ENCODE data around the gene NARF. TPM values are rescaled to one million over a fixed set of nuclear protein-coding genes. Genes with fewer than 3 reads are reported as not detected.

The NARF gene
- total RNA-seq, 2 experiments from 2014 or later: 75.0 to 151 TPM

DNA sequence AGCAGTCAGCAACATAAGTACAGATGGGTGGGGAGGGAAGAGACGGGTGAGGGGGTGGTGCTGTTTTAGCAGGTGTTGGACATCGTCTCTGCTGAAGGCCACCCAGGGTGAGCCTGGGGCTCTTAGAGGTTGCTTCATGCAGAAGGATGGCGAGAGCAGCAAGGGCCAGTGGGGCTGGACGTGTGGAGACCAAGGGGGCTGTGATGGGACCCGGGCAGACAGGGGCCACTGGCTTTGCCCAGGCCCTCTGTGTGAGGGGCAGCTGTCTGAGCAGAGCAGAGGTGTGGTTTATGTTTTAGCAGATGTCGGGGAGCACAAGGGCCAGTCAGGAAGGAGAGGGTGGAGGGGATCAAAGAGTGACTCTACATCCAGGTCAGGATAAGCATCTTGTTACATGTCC is 4.8 kb downstream of the NARF start:
- peaks cover 7% of the 10 kb centered on the region for H3K4me1 ChIP-seq (ENCODE audit: insufficient read depth, low read length, poor library complexity, severe bottlenecking)
- DNase-seq (ENCODE audit: low spot score): no peak
- peaks cover 4% of the 10 kb centered on the region; the same call in 1 of the 2 replicates for H3K79me2 ChIP-seq (ENCODE audit: insufficient read depth, low read depth, low read length)
- H2AFZ ChIP-seq (ENCODE audit: low read length): no peak overlapping the region
- TF ChIP-seq EZH2phosphoT487 (IDR thresholded peaks at IDR 0.05; ENCODE audit: borderline replicate concordance, low read depth, low read length): no peak
- TF ChIP-seq, protein P1, sequence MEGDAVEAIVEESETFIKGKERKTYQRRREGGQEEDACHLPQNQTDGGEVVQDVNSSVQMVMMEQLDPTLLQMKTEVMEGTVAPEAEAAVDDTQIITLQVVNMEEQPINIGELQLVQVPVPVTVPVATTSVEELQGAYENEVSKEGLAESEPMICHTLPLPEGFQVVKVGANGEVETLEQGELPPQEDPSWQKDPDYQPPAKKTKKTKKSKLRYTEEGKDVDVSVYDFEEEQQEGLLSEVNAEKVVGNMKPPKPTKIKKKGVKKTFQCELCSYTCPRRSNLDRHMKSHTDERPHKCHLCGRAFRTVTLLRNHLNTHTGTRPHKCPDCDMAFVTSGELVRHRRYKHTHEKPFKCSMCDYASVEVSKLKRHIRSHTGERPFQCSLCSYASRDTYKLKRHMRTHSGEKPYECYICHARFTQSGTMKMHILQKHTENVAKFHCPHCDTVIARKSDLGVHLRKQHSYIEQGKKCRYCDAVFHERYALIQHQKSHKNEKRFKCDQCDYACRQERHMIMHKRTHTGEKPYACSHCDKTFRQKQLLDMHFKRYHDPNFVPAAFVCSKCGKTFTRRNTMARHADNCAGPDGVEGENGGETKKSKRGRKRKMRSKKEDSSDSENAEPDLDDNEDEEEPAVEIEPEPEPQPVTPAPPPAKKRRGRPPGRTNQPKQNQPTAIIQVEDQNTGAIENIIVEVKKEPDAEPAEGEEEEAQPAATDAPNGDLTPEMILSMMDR (conservative IDR thresholded peaks at IDR 0.05; ENCODE audit: low read length): no peak
- no peaks in the 10 kb centered on the region for H3K9me3 ChIP-seq (ENCODE audit: low read length)
- H3K27ac ChIP-seq (ENCODE audit: low read depth, low read length, poor library complexity, severe bottlenecking): no peak overlapping the region
- peaks cover 84% of the 10 kb centered on the region for H3K36me3 ChIP-seq (ENCODE audit: insufficient read depth, low read length)
- CTCF ChIA-PET (ENCODE audit: unreplicated experiment): interaction anchor here (0.6 kb wide), 1 partner anchor 112 kb away, joined by 4 read pairs; no protein-coding TSS in a partner anchor
- H4K20me1 ChIP-seq (ENCODE audit: insufficient read depth, low read length): no peaks in the 10 kb centered on the region
- POLR2A ChIA-PET: interaction anchor here (0.6 kb wide), 1 partner anchor 78 kb away, joined by 4 read pairs; no protein-coding TSS in a partner anchor
- intact Hi-C loops (cut with micrococcal nuclease; ENCODE audit: unreplicated experiment): no loop called here
- no peak overlapping the region for H3K4me2 ChIP-seq (ENCODE audit: low read length)
- no TSS peak for BruUV-seq (replicated peaks)
- no peak overlapping the region for H3K4me3 ChIP-seq (ENCODE audit: low read depth, low read length, poor library complexity, severe bottlenecking)
- no peaks in the 10 kb centered on the region for H3K9me2 ChIP-seq (ENCODE audit: insufficient read depth, low read length)

DNA sequence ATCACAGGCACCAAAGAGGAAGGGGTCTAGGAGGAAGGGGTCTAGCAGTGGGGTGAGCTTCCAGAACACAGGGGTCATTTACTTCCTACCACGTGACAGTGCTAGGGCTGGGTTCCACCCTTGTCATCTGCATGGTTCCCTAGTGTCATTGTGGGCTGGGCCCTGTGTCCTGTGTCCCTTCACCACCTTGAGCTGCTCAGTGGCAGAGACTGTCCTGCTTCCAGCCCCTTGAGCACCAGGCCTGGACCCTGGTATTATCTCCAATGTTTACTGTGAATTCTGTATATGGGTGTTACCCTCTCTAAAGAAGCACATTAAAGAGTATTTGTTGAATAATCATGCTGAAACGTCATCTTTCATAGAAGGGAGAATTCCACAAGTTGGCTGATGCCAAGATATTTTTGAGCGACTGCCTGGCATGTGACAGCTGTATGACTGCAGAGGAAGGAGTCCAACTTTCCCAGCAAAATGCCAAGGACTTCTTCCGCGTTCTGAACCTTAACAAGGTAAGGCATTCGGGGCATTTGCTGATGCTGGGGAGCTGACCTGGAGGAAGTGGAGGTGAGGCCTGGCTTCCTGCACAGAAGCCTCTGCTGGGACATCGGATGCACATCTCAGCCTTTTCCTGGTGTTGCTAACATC is 5.5 kb downstream of the NARF start:
- peaks cover 7% of the 10 kb centered on the region for H3K4me1 ChIP-seq (ENCODE audit: insufficient read depth, low read length, poor library complexity, severe bottlenecking)
- no peak overlapping the region for H3K4me3 ChIP-seq (ENCODE audit: low read depth, low read length, poor library complexity, severe bottlenecking)
- no peak overlapping the region for H3K4me2 ChIP-seq (ENCODE audit: low read length)
- ChIA-PET POLR2A (interaction anchor here (0.5 kb wide), 1 partner anchor 232 kb away, joined by 3 read pairs; no protein-coding TSS in a partner anchor), CTCF (ENCODE audit: unreplicated experiment) (no interaction called here)
- H3K36me3 ChIP-seq (ENCODE audit: insufficient read depth, low read length): peaks cover 91% of the 10 kb centered on the region
- no peaks in the 10 kb centered on the region for H4K20me1 ChIP-seq (ENCODE audit: insufficient read depth, low read length)
- no peaks in the 10 kb centered on the region for H3K9me3 ChIP-seq (ENCODE audit: low read length)
- H2AFZ ChIP-seq (ENCODE audit: low read length): no peak overlapping the region
- no peak for TF ChIP-seq EZH2phosphoT487 (IDR thresholded peaks at IDR 0.05; ENCODE audit: borderline replicate concordance, low read depth, low read length)
- TF ChIP-seq, protein P1 (conservative IDR thresholded peaks at IDR 0.05; ENCODE audit: low read length): no peak
- H3K9me2 ChIP-seq (ENCODE audit: insufficient read depth, low read length): no peaks in the 10 kb centered on the region
- DNase-seq (ENCODE audit: low spot score): no peak
- no TSS peak for BruUV-seq (replicated peaks)
- intact Hi-C loops (cut with micrococcal nuclease; ENCODE audit: unreplicated experiment): no loop called here
- H3K27ac ChIP-seq (ENCODE audit: low read depth, low read length, poor library complexity, severe bottlenecking): no peak overlapping the region
- peaks cover 4% of the 10 kb centered on the region; the same call in 1 of the 2 replicates for H3K79me2 ChIP-seq (ENCODE audit: insufficient read depth, low read depth, low read length)

DNA sequence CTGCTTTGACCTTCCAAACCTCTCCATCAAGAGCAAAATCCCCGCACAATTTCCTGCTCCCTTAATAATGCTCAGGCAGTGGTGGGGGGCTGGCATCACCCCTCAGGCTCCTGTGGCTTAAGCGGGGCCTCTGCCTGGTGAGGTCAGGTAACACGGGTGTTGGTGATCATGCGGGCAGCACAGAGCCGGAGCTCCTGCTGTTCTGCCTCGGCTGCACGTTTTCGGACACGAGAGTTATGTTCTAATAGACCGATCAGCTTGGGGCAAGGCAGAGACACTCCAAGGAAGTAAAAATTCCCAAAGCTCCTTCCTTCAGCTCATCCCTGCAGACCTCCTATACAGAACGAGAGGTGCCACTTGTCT is 6.0 kb downstream of the NARF start:
- no peak for DNase-seq (ENCODE audit: low spot score)
- Histone ChIP-seq H3K36me3 (ENCODE audit: insufficient read depth, low read length) (peaks cover 96% of the 10 kb centered on the region), H3K4me3 (ENCODE audit: low read depth, low read length, poor library complexity, severe bottlenecking) (no peak overlapping the region), H3K79me2 (ENCODE audit: insufficient read depth, low read depth, low read length) (peaks cover under 1% of the 10 kb centered on the region; the same call in 1 of the 2 replicates), H2AFZ (ENCODE audit: low read length) (no peak overlapping the region), H3K9me2 (ENCODE audit: insufficient read depth, low read length) (no peaks in the 10 kb centered on the region), H3K27ac (ENCODE audit: low read depth, low read length, poor library complexity, severe bottlenecking) (no peak overlapping the region), H3K4me1 (ENCODE audit: insufficient read depth, low read length, poor library complexity, severe bottlenecking) (peaks cover 3% of the 10 kb centered on the region), H4K20me1 (ENCODE audit: insufficient read depth, low read length) (no peaks in the 10 kb centered on the region), H3K4me2 (ENCODE audit: low read length) (no peak overlapping the region), H3K9me3 (ENCODE audit: low read length) (no peaks in the 10 kb centered on the region)
- intact Hi-C loops (cut with micrococcal nuclease; ENCODE audit: unreplicated experiment): no loop called here
- BruUV-seq (replicated peaks): no TSS peak
- CTCF ChIA-PET (ENCODE audit: unreplicated experiment): no interaction called here
- POLR2A ChIA-PET: interaction anchor here (0.5 kb wide), 1 partner anchor 232 kb away, joined by 3 read pairs; no protein-coding TSS in a partner anchor
- TF ChIP-seq, protein P1 (conservative IDR thresholded peaks at IDR 0.05; ENCODE audit: low read length): no peak
- no peak for TF ChIP-seq EZH2phosphoT487 (IDR thresholded peaks at IDR 0.05; ENCODE audit: borderline replicate concordance, low read depth, low read length)
